Motor neuron (in vitro differentiated cells): ENCODE results near the gene SUGCT. TPM values are rescaled to one million over a fixed set of nuclear protein-coding genes. Genes with fewer than 3 reads are reported as not detected.

Experiments used
- ATAC-seq, 8 experiments: fragments of 200-7000 bp; cut with Tn5 transposase; replicated peaks in 6 of 8; 2 replicates each; pipeline ENCODE4 v1.8.0; 2021; ENCODE audit warnings: mild to moderate bottlenecking in 8 of 8, moderate library complexity in 8 of 8
- H3K27ac ChIP-seq, 2 donors: fragments of 250-450 bp; sonication (Bioruptor Pico); 2 replicates each; pipeline ENCODE4 v1.9.0; 2021; ENCODE audit warnings: antibody characterized with exemption in 2 of 2, mild to moderate bottlenecking in 2 of 2, moderate library complexity in 1 of 2
- H3K4me1 ChIP-seq, 2 donors: fragments of 250-450 bp; sonication (Bioruptor Pico); replicated peaks in 1 of 2; 2 replicates each; pipeline ENCODE4 v1.6.1; 2021; ENCODE audit warnings: antibody characterized with exemption in 2 of 2, mild to moderate bottlenecking in 2 of 2, moderate library complexity in 1 of 2
- H3K4me3 ChIP-seq, 5 donors: fragments of 250-450 bp; sonication (Bioruptor Pico); 2 replicates each; pipeline ENCODE4 v1.9.0; 2021; ENCODE audit warnings: antibody characterized with exemption in 5 of 5, mild to moderate bottlenecking in 5 of 5, moderate library complexity in 4 of 5
- WGBS, 10 experiments: fragments of 450-650 bp; shearing (Covaris generic); methylation state at CpG; one replicate each; pipeline ENCODE4 v1.0.0; 2022; 5-methylcytosine and 5-hydroxymethylcytosine counted together
- in situ Hi-C, 9 experiments: fragments of 400-800 bp; cut with MboI; loops; one replicate each; pipeline ENCODE4 v1.15.0; 2021; ENCODE audit warnings: low sequenced_read_pairs in 9 of 9, low pct_unique_long_range_greater_than_20kb in 2 of 9; ENCODE audit not compliant: unreplicated experiment in 9 of 9
- total RNA-seq, 8 experiments: library from RNA; unstranded; fragments of 300-600 nt; gene quantifications; 2 replicates each; pipeline versions ENCODE4 v1.2.3 to v1.2.4, GENCODE V29; 2022

The SUGCT gene
- total RNA-seq, 8 experiments from 2014 or later: 2.3 to 26.1 (median 4.2) TPM

GRCh38 chr7:40489844-40490602 lies 355.2 kb downstream of the SUGCT start:
- Histone ChIP-seq H3K27ac (no peak overlapping the region), H3K4me3 (no peak overlapping the region), H3K4me1 (no peaks in the 10 kb centered on the region)
- no peak for ATAC-seq
- in situ Hi-C loops: loop anchor here in 1 of 9 experiments (25.0 kb wide), 1 partner anchor 153 kb away; no protein-coding TSS in a partner anchor
- 86 to 100% (median 93%) methylated on average over 1 to 2 of the region's 2 CpGs; no CpG with 5 or more reads in 5 of the 10 experiments for WGBS, 10 experiments

GRCh38 chr7:40490603-40490924 lies 355.8 kb downstream of the SUGCT start:
- H3K4me3 ChIP-seq: no peak overlapping the region
- in situ Hi-C loops: loop anchor here in 1 of 9 experiments (25.0 kb wide), 1 partner anchor 153 kb away; no protein-coding TSS in a partner anchor
- H3K4me1 ChIP-seq: no peaks in the 10 kb centered on the region
- H3K27ac ChIP-seq: no peak overlapping the region
- ATAC-seq: no peak

- ATAC-seq: no peak
- no peak overlapping the region for H3K27ac ChIP-seq
- whole genome bisulfite sequencing, 10 experiments: 63 to 97% (median 90%) methylated on average over 2 to 4 of the region's 4 CpGs
- no peaks in the 10 kb centered on the region for H3K4me1 ChIP-seq
- in situ Hi-C loops: loop anchor here in 1 of 9 experiments (25.0 kb wide), 1 partner anchor 156 kb away; no protein-coding TSS in a partner anchor
- no peak overlapping the region for H3K4me3 ChIP-seq
Measured at GRCh38 chr7:40492946-40493345, 358.1 kb downstream of the SUGCT start.

GRCh38 chr7:40493609-40494051 lies 358.8 kb downstream of the SUGCT start:
- in situ Hi-C loops: loop anchor here in 1 of 9 experiments (25.0 kb wide), 1 partner anchor 156 kb away; no protein-coding TSS in a partner anchor
- H3K27ac ChIP-seq: no peak overlapping the region
- peak in 1 of 8 experiments; percentile 50 for ATAC-seq
- H3K4me1 ChIP-seq: no peaks in the 10 kb centered on the region
- 13 to 100% (median 76%) methylated on average over 2 to 5 of the region's 5 CpGs; no CpG with 5 or more reads in 1 of the 10 experiments for WGBS, 10 experiments
- H3K4me3 ChIP-seq: no peak overlapping the region

- ATAC-seq: no peak
- Histone ChIP-seq H3K27ac (no peak overlapping the region), H3K4me3 (no peak overlapping the region), H3K4me1 (no peaks in the 10 kb centered on the region)
- 80 to 100% (median 93%) methylated on average over 1 to 11 of the region's 11 CpGs; no CpG with 5 or more reads in 1 of the 10 experiments for WGBS, 10 experiments
- in situ Hi-C loops: loop anchor here in 1 of 9 experiments (25.0 kb wide), 1 partner anchor 162 kb away; no protein-coding TSS in a partner anchor
Measured at GRCh38 chr7:40498924-40499510, 364.2 kb downstream of the SUGCT start.

GRCh38 chr7:40499718-40500117 lies 364.9 kb downstream of the SUGCT start:
- no peaks in the 10 kb centered on the region for H3K4me1 ChIP-seq
- H3K27ac ChIP-seq: no peak overlapping the region
- no peak overlapping the region for H3K4me3 ChIP-seq
- in situ Hi-C loops: loop anchor here in 1 of 9 experiments (25.0 kb wide), 1 partner anchor 162 kb away; no protein-coding TSS in a partner anchor
- peak in 2 of 8 experiments; percentile 45 to 57 for ATAC-seq
- WGBS, 10 experiments: 82 to 83% (median 83%) methylated on average over 1 of the region's 1 CpG; no CpG with 5 or more reads in 6 of the 10 experiments

GRCh38 chr7:40500219-40500618 lies 365.4 kb downstream of the SUGCT start:
- Histone ChIP-seq H3K4me3 (no peak overlapping the region), H3K4me1 (no peaks in the 10 kb centered on the region), H3K27ac (no peak overlapping the region)
- WGBS, 10 experiments: 20 to 83% (median 54%) methylated on average over 1 of the region's 1 CpG; no CpG with 5 or more reads in 4 of the 10 experiments
- ATAC-seq: peak in 1 of 8 experiments; percentile 63
- in situ Hi-C loops: no loop called here

- Histone ChIP-seq H3K4me1 (no peaks in the 10 kb centered on the region), H3K4me3 (no peak overlapping the region), H3K27ac (no peak overlapping the region)
- ATAC-seq: no peak
- in situ Hi-C loops: no loop called here
- WGBS, 10 experiments: 75 to 100% (median 100%) methylated on average over 1 of the region's 1 CpG; no CpG with 5 or more reads in 1 of the 10 experiments
Measured at GRCh38 chr7:40502359-40502758, 367.6 kb downstream of the SUGCT start.

GRCh38 chr7:40506158-40506557 lies 371.4 kb downstream of the SUGCT start:
- WGBS, 10 experiments: 57 to 92% (median 77%) methylated on average over 2 to 3 of the region's 3 CpGs
- Histone ChIP-seq H3K4me1 (peaks cover 0 to 7% of the 10 kb centered on the region in 2 donors), H3K4me3 (no peak overlapping the region), H3K27ac (no peak overlapping the region)
- in situ Hi-C loops: no loop called here
- no peak for ATAC-seq

GRCh38 chr7:40507166-40507565 lies 372.4 kb downstream of the SUGCT start:
- in situ Hi-C loops: no loop called here
- peaks cover 0 to 7% of the 10 kb centered on the region in 2 donors for H3K4me1 ChIP-seq
- no peak overlapping the region for H3K27ac ChIP-seq
- H3K4me3 ChIP-seq: no peak overlapping the region
- 47 to 94% (median 79%) methylated on average over 1 to 6 of the region's 6 CpGs for WGBS, 10 experiments
- ATAC-seq: peak in 1 of 8 experiments; percentile 37

- no peak overlapping the region for H3K4me3 ChIP-seq
- H3K4me1 ChIP-seq: peaks cover 0 to 7% of the 10 kb centered on the region in 2 donors
- in situ Hi-C loops: no loop called here
- 6 to 92% (median 79%) methylated on average over 1 to 4 of the region's 4 CpGs; no CpG with 5 or more reads in 1 of the 10 experiments for WGBS, 10 experiments
- peak in 5 of 8 experiments; percentile 77 to 86 (median 79) for ATAC-seq
- H3K27ac ChIP-seq: no peak overlapping the region
Measured at GRCh38 chr7:40509287-40509996, 374.6 kb downstream of the SUGCT start.

GRCh38 chr7:40516376-40516775 lies 381.6 kb downstream of the SUGCT start:
- no peak for ATAC-seq
- in situ Hi-C loops: no loop called here
- no peaks in the 10 kb centered on the region for H3K4me1 ChIP-seq
- H3K4me3 ChIP-seq: no peak overlapping the region
- 0 to 100% (median 80%) methylated on average over 1 of the region's 1 CpG; no CpG with 5 or more reads in 1 of the 10 experiments for WGBS, 10 experiments
- no peak overlapping the region for H3K27ac ChIP-seq

GRCh38 chr7:40519009-40519408 lies 384.2 kb downstream of the SUGCT start:
- in situ Hi-C loops: no loop called here
- Histone ChIP-seq H3K27ac (no peak overlapping the region), H3K4me1 (no peaks in the 10 kb centered on the region), H3K4me3 (no peak overlapping the region)
- ATAC-seq: no peak
- 82 to 100% (median 97%) methylated on average over 1 to 3 of the region's 3 CpGs; no CpG with 5 or more reads in 2 of the 10 experiments for WGBS, 10 experiments
